Stimulated activated CD4-positive, alpha-beta T cell treated with anti-CD3 and anti-CD28 coated beads, Interleukin-4, amount 100 ng/mL, for 1 hour (primary cell): ENCODE measurements around the gene SPATS2L.

Experiments
- DNase-seq: peaks from one replicate; pipeline ENCODE4 v3.0.0-alpha.2; 2020

The SPATS2L gene

GRCh38 chr2:200297100-200297499 is 9.4 kb upstream of the SPATS2L start:
- DNase-seq = no peak

GRCh38 chr2:200297989-200298388 is 8.5 kb upstream of the SPATS2L start:
- DNase-seq = no peak

GRCh38 chr2:200298816-200299215 is 7.7 kb upstream of the SPATS2L start:
- DNase-seq = no peak

GRCh38 chr2:200300065-200300464 is 6.4 kb upstream of the SPATS2L start:
- DNase-seq = no peak

- DNase-seq = no peak
Measured at GRCh38 chr2:200300638-200301314, 5.7 kb upstream of the SPATS2L start.

- no peak for DNase-seq
Measured at GRCh38 chr2:200301953-200302858, 4.3 kb upstream of the SPATS2L start.

- no peak for DNase-seq
Measured at GRCh38 chr2:200302940-200303727, 3.4 kb upstream of the SPATS2L start.

- peak; percentile 6 for DNase-seq
Measured at GRCh38 chr2:200305797-200306195, 697 bp upstream of the SPATS2L start.

GRCh38 chr2:200306931-200307723 is 634 bp downstream of the SPATS2L start:
- DNase-seq = peak; percentile 30

- DNase-seq = no peak
Measured at GRCh38 chr2:200307724-200308545, 1.4 kb downstream of the SPATS2L start.

- DNase-seq = no peak
Measured at GRCh38 chr2:200308546-200309295, 2.2 kb downstream of the SPATS2L start.

- no peak for DNase-seq
Measured at GRCh38 chr2:200309296-200310049, 3.0 kb downstream of the SPATS2L start.

GRCh38 chr2:200310545-200310971 is 4.1 kb downstream of the SPATS2L start:
- DNase-seq = no peak

GRCh38 chr2:200311139-200311538 is 4.6 kb downstream of the SPATS2L start:
- no peak for DNase-seq

GRCh38 chr2:200314976-200315567 is 8.6 kb downstream of the SPATS2L start:
- DNase-seq = no peak

- DNase-seq = no peak
Measured at GRCh38 chr2:200317975-200318374, 11.5 kb downstream of the SPATS2L start.

- DNase-seq = no peak
Measured at GRCh38 chr2:200318940-200319435, 12.5 kb downstream of the SPATS2L start.

- DNase-seq = no peak
Measured at GRCh38 chr2:200319548-200320337, 13.2 kb downstream of the SPATS2L start.

GRCh38 chr2:200320344-200320743 is 13.9 kb downstream of the SPATS2L start:
- no peak for DNase-seq
